Keratinocyte (primary cell): Measurements from ENCODE around the gene SYNJ1. TPM values are rescaled to one million over a fixed set of nuclear protein-coding genes. Genes with fewer than 3 reads are reported as not detected.
"Not testable (repeated sequence)": the region's sequence is repeated elsewhere in the genome, so short reads cannot be mapped to it uniquely, and the experiment has no call there.

ENCODE experiments used
- DNase-seq: peaks from one replicate; pipeline ENCODE4 v3.0.0-alpha.2; 2011; ENCODE audit warnings: low read depth, missing footprints, low spot score
- FAIRE-seq: peaks from 2 replicates; lab custom pipeline; 2011; peaks lifted over from hg19 to GRCh38; lab: Jason Lieb, UNC
- H2AFZ ChIP-seq: 2 replicates; pipeline ENCODE4 v1.6.0; 2012; ENCODE audit warnings: low read length, control low read depth, inconsistent platforms; ENCODE audit not compliant: control insufficient read depth
- H3K27ac ChIP-seq: 2 replicates; pipeline ENCODE4 v1.5.1; 2011; ENCODE audit warnings: low read length; ENCODE audit not compliant: control insufficient read depth, insufficient read depth
- H3K27me3 ChIP-seq: 3 replicates; pipeline ENCODE4 v1.6.0; 2011; ENCODE audit warnings: low read length; ENCODE audit not compliant: control insufficient read depth, insufficient read depth; ENCODE audit errors: extremely low read depth
- H3K36me3 ChIP-seq, 2 experiments: 2 replicates in 1 of 2; 3 replicates in 1 of 2; pipeline ENCODE4 v1.5.1; 2011; ENCODE audit warnings: low read length in 2 of 2, mild to moderate bottlenecking in 1 of 2; ENCODE audit not compliant: control insufficient read depth in 2 of 2, insufficient read depth in 2 of 2; ENCODE audit errors: extremely low read depth in 1 of 2
- H3K4me1 ChIP-seq: 3 replicates; pipeline ENCODE4 v1.5.1; 2011; ENCODE audit warnings: low read length; ENCODE audit not compliant: control insufficient read depth, insufficient read depth; ENCODE audit errors: extremely low read depth
- H3K4me2 ChIP-seq: 3 replicates; pipeline ENCODE4 v1.6.0; 2011; ENCODE audit warnings: low read depth, low read length; ENCODE audit not compliant: control insufficient read depth, insufficient read depth; ENCODE audit errors: extremely low read depth
- H3K4me3 ChIP-seq, 3 experiments: fragments of 200-600 bp in 1 of 3; sonication (generic) in 1 of 3; 2 replicates in 2 of 3; 3 replicates in 1 of 3; pipeline ENCODE4 v1.5.1; 2011 to 2016; ENCODE audit warnings: low read length in 3 of 3, mild to moderate bottlenecking in 3 of 3, control low read depth in 2 of 3, inconsistent platforms in 1 of 3, low read depth in 1 of 3, mixed read lengths in 1 of 3, mixed run types in 1 of 3, moderate library complexity in 1 of 3; ENCODE audit not compliant: control insufficient read depth in 2 of 3, insufficient read depth in 2 of 3; ENCODE audit errors: extremely low read depth in 1 of 3
- H3K79me2 ChIP-seq: 2 replicates; pipeline ENCODE4 v1.6.0; 2012; ENCODE audit warnings: low read length; ENCODE audit not compliant: control insufficient read depth, insufficient read depth
- H3K9ac ChIP-seq: 3 replicates; pipeline ENCODE4 v1.6.0; 2011; ENCODE audit warnings: low read length; ENCODE audit not compliant: control insufficient read depth, insufficient read depth; ENCODE audit errors: extremely low read depth
- H3K9me1 ChIP-seq: 3 replicates; pipeline ENCODE4 v1.6.0; 2011; ENCODE audit warnings: low read length; ENCODE audit not compliant: control insufficient read depth, insufficient read depth; ENCODE audit errors: extremely low read depth
- H3K9me3 ChIP-seq: 2 replicates; pipeline ENCODE4 v1.5.1; 2012; ENCODE audit warnings: low read depth, low read length; ENCODE audit not compliant: control insufficient read depth
- H4K20me1 ChIP-seq: 3 replicates; pipeline ENCODE4 v1.6.0; 2011; ENCODE audit warnings: low read length; ENCODE audit not compliant: control insufficient read depth, insufficient read depth; ENCODE audit errors: extremely low read depth
- EZH2 ChIP-seq: IDR thresholded peaks from one replicate; pipeline ENCODE4 v1.6.1; 2012; ENCODE audit warnings: inconsistent platforms, mild to moderate bottlenecking, low read length, moderate library complexity
- dilution Hi-C: fragments of 300-500 bp; cut with MboI; formaldehyde crosslinking; loops from one replicate; pipeline ENCODE4 v1.7.0; 2020; ENCODE audit warnings: low sequenced_read_pairs; ENCODE audit not compliant: extremely low pct_ligation_motif_present
- polyA plus RNA-seq, 5 experiments: library from polyadenylated mRNA; depleted of rRNA in 3 of 5; stranded (reverse) in 3 of 5; stranded (forward) in 1 of 5; unstranded in 1 of 5; fragments of >200 nt; gene quantifications; 1 replicate in 1 of 5; 2 replicates in 3 of 5; 3 replicates in 1 of 5; pipeline versions ENCODE4 v1.2.1 to v1.2.3, GENCODE V29; 2011 to 2012; ENCODE audit warnings: missing spikeins in 2 of 5, low read depth in 1 of 5, low replicate concordance in 1 of 5
- TF ChIP-seq, protein P1 (sequence below), 3 experiments: IDR thresholded peaks in 1 of 3; conservative IDR thresholded peaks in 1 of 3; optimal IDR thresholded peaks in 1 of 3; 2 replicates in 2 of 3; 3 replicates in 1 of 3; pipeline versions ENCODE3 to v1.5.1; 2011; ENCODE audit warnings: low read length in 3 of 3, mild to moderate bottlenecking in 3 of 3, moderate library complexity in 2 of 3, control low read depth in 1 of 3, inconsistent platforms in 1 of 3; ENCODE audit not compliant: insufficient read depth in 2 of 3; ENCODE audit errors: extremely low read depth in 1 of 3

Gene SYNJ1
- polyA plus RNA-seq, 1 donor (not counting 4 experiments of a cell fraction or from before 2014, with no cell fraction given) = 4.9 TPM

DNA sequence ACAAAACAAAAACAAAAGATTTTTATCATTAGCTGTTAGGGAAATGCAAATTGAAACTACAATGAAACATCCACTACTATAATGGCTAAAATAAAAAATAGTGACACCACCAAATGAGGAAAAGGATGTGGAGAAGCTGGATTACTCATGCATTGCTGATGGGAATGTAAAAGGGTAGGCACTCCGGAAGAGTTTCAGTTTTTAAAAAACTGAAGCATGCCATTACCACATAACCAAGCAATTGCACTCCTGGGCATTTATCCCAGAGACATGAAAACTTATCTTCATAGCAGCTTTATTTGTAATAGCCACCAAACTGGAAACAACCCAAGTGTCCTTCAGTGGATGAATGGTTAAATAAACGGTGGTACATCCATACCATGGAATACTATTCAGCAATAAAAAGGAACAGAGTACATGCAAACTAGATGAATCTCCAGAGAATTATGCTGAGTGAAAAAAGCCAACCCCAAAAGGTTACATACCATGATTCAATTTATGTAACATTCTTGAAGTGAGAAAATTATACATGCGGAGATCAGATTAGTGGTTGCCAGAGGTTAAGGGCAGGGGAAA is 101.1 kb downstream of the SYNJ1 start:
- TF ChIP-seq, protein P1, sequence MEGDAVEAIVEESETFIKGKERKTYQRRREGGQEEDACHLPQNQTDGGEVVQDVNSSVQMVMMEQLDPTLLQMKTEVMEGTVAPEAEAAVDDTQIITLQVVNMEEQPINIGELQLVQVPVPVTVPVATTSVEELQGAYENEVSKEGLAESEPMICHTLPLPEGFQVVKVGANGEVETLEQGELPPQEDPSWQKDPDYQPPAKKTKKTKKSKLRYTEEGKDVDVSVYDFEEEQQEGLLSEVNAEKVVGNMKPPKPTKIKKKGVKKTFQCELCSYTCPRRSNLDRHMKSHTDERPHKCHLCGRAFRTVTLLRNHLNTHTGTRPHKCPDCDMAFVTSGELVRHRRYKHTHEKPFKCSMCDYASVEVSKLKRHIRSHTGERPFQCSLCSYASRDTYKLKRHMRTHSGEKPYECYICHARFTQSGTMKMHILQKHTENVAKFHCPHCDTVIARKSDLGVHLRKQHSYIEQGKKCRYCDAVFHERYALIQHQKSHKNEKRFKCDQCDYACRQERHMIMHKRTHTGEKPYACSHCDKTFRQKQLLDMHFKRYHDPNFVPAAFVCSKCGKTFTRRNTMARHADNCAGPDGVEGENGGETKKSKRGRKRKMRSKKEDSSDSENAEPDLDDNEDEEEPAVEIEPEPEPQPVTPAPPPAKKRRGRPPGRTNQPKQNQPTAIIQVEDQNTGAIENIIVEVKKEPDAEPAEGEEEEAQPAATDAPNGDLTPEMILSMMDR (optimal IDR thresholded peaks at IDR 0.05 in 1 of 3, IDR thresholded peaks at IDR 0.05 in 1 of 3, conservative IDR thresholded peaks at IDR 0.05 in 1 of 3; ENCODE audit: extremely low read depth in 1 of 3, insufficient read depth in 2 of 3, low read length in 3 of 3) = no peak
- no peak for TF ChIP-seq EZH2
- H3K9me1 ChIP-seq = no peaks in the 10 kb centered on the region
- H4K20me1 ChIP-seq = no peaks in the 10 kb centered on the region
- dilution Hi-C loops = no loop called here
- H3K36me3 ChIP-seq = peaks cover 0 to 5% of the 10 kb centered on the region in 2 experiments
- H3K9ac ChIP-seq = no peak overlapping the region
- H3K79me2 ChIP-seq = no peaks in the 10 kb centered on the region
- H3K4me1 ChIP-seq = peaks cover 5% of the 10 kb centered on the region
- FAIRE-seq = no peak
- no peak for DNase-seq
- H3K9me3 ChIP-seq = no peaks in the 10 kb centered on the region
- H3K4me2 ChIP-seq = no peak overlapping the region
- H2AFZ ChIP-seq = no peak overlapping the region
- H3K27ac ChIP-seq = no peak overlapping the region
- H3K27me3 ChIP-seq = no peaks in the 10 kb centered on the region
- no peak overlapping the region for H3K4me3 ChIP-seq

DNA sequence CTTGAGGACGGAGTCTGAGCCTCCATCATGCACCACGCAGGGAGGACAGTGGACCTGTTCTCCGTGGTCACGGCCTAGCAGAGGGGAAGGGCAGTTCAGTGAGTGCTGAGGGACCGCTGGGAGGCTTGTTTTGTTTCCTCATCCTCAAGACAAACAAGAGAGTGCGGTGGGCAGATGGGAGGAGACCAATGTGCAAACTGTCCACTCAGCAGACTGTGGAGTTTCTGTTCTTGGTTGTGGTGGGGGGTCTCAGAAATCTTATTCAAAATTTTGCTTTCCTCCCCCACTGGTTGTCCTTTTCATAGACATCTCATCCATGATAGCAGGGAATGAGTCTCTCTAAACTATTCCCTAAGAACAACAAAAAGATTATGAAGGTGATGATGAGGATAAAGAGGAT is 109.6 kb downstream of the SYNJ1 start:
- H2AFZ ChIP-seq, H3K27ac ChIP-seq, H3K9me1 ChIP-seq, H3K9ac ChIP-seq, dilution Hi-C loops, H3K4me3 ChIP-seq, H3K36me3 ChIP-seq, H4K20me1 ChIP-seq, H3K4me1 ChIP-seq, H3K4me2 ChIP-seq, H3K27me3 ChIP-seq, H3K9me3 ChIP-seq, H3K79me2 ChIP-seq, DNase-seq, FAIRE-seq: not testable (repeated sequence)
